AG10803 (cell line): ENCODE results near the gene CBX7.

ENCODE experiments used
- DNase-seq: peaks from one replicate; pipeline ENCODE4 v3.0.0; 2010; ENCODE audit warnings: low read depth
- H3K4me3 ChIP-seq: 2 replicates; pipeline ENCODE4 v1.5.1; 2011; ENCODE audit warnings: mild to moderate bottlenecking, low read length, control low read depth
- CTCF ChIP-seq: conservative IDR thresholded peaks from 2 replicates; pipeline ENCODE4 v1.5.1; 2011; ENCODE audit warnings: mild to moderate bottlenecking, low read length, control low read depth, inconsistent platforms

The CBX7 gene

DNA sequence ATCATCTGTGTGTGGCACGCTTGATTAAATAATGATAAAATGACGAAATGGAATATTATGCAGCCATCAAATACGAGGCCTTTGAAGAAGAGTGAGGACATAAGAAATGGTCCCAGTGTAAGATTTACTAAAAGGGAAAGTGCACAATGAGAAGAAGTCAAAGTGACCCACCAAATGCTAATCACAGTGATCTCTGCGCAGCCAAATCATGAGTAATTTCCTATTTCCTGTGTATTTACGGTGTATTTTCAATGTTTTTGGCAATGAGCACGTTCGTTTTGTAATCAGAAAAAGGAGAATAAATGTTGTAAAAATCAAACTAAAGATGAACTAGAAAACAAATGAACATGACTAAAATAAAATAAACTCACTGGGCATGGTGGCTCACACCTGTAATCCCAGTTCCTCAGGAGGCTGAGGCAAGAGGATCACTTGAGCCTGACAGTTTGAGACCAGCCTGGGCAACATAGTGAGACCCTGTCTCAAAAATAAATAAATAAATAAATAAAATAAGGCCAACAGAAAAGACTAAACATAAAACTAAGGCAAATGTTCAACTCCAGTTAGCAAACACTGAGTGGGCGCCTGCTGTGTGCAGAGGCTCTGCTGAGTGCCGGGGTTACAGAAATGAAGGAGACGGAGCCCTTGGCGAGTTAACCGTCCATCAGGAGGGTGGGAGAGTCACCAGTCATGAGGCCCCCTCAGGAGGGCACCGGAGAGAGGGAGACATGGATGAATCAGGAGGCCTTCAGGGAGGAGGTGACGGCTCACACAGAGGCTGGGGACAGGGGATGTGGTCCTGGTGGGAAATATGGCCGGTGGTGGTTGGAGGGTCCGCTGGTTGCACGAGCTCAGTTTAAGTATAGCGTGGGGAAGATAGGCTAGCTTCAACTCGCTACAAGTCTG lies 26.0 kb upstream of the CBX7 start:
- peak; percentile 45 for DNase-seq
- no peak for TF ChIP-seq CTCF
- H3K4me3 ChIP-seq, result no peak overlapping the region

GRCh38 chr22:39177791-39178190 lies 25.3 kb upstream of the CBX7 start:
- no peak for TF ChIP-seq CTCF
- DNase-seq, result no peak
- no peak overlapping the region for H3K4me3 ChIP-seq

GRCh38 chr22:39177456-39177775 lies 24.9 kb upstream of the CBX7 start:
- TF ChIP-seq CTCF, result no peak
- no peak overlapping the region for H3K4me3 ChIP-seq
- DNase-seq, result no peak

GRCh38 chr22:39176714-39177455 lies 24.4 kb upstream of the CBX7 start:
- DNase-seq, result no peak
- no peak overlapping the region for H3K4me3 ChIP-seq
- no peak for TF ChIP-seq CTCF

DNA sequence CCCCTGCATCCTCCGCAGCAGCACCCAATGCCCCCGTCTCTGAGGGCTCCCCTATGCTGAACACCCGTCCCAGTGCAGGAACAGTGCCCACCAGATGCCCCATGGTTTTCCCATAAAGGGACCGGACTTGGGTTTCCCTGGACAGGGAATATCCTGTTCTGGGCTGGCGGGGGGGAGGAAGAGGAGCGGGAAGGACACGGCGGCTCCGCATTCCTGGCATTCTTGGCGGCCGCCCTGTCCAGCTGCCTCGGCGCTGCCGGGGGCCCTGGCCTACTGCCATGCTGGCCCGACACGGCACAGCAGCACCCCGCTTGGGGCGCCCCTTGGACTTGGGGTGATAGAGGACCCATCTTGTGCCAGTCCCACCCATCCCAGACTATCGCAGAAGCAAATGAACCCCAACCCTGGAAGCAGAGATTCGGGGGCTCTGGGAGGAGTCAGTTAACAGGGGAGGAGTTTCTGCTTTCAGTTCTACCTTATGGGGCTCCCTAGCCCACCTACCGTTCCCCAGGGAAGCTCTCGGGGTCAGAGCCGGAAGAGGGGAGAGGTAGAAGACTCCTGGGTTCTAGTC lies 23.7 kb upstream of the CBX7 start:
- 0 out of 2 replicates have a peak, but pooled peaks have one; percentile 3 for TF ChIP-seq CTCF
- H3K4me3 ChIP-seq, result no peak overlapping the region
- DNase-seq, result peak; percentile 89

DNA sequence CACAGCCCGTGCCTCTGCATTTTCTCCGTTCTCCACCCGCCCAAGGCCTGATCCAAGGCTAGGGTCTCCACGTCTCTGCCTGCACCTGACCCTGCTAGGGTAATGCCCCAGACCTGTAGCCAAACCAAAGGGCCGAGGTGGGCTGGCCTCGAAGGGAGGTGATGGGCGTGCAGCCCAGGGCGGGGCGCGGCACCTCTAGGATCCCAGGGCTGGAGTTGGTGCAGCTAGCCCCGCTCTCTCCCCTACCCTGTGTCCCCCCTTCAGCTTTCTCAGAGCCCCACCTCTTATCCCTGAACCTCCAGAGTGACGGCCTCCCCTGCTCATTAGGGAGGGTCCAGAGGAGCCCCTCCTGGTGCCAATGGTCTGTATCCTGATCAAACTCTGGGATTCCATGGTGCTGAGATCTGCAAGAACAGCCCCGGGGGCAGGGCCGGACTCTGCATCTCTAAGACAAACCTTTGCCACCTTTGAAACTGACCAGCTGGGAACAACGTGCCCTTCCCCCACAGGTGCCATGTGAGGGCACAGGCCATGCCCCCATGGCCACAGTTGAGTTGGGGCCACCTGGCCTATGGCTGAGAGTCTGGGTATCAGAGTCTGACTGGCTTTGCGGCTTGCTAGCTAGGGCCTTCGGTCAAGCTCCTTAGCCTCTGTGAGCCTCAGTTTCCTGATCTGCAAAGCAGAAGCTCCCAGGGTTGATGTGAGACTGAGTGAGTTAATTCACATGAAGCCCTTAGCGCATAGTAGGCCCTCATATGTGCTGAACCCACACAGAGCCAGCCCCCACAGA lies 23.1 kb upstream of the CBX7 start:
- no peak overlapping the region for H3K4me3 ChIP-seq
- DNase-seq, result no peak
- no peak for TF ChIP-seq CTCF
